ENCODE results near the gene SLC6A12.

Gene SLC6A12

GRCh38 chr12:212715-213526 is 1.0 kb downstream of the SLC6A12 start:
- FAIRE-seq = no peak

- FAIRE-seq = no peak
These were observed 1.6 kb downstream of the SLC6A12 start for GRCh38 chr12:212415-212714.

- no peak for FAIRE-seq
These were observed 2.1 kb downstream of the SLC6A12 start for GRCh38 chr12:211639-212414.

GRCh38 chr12:211142-211465 is 2.9 kb downstream of the SLC6A12 start:
- FAIRE-seq = no peak

GRCh38 chr12:210277-211141 is 3.4 kb downstream of the SLC6A12 start:
- FAIRE-seq = no peak

- FAIRE-seq = no peak
These were observed 4.1 kb downstream of the SLC6A12 start for GRCh38 chr12:209851-210250.

- FAIRE-seq = no peak
These were observed 4.7 kb downstream of the SLC6A12 start for GRCh38 chr12:209246-209645.

- no peak for FAIRE-seq
These were observed 5.1 kb downstream of the SLC6A12 start for GRCh38 chr12:208813-209212.

GRCh38 chr12:207804-208203 is 6.2 kb downstream of the SLC6A12 start:
- FAIRE-seq = no peak

- FAIRE-seq = no peak
These were observed 7.1 kb downstream of the SLC6A12 start for GRCh38 chr12:206746-207440.

- no peak for FAIRE-seq
These were observed 8.9 kb downstream of the SLC6A12 start for GRCh38 chr12:205026-205425.

- no peak for FAIRE-seq
These were observed 9.7 kb downstream of the SLC6A12 start for GRCh38 chr12:204261-204678.

- no peak for FAIRE-seq
These were observed 10.3 kb downstream of the SLC6A12 start for GRCh38 chr12:203462-204260.

GRCh38 chr12:203074-203461 is 10.9 kb downstream of the SLC6A12 start:
- FAIRE-seq = no peak

- no peak for FAIRE-seq
These were observed 11.8 kb downstream of the SLC6A12 start for GRCh38 chr12:202081-202731.

GRCh38 chr12:201361-201760 is 12.6 kb downstream of the SLC6A12 start:
- no peak for FAIRE-seq

- FAIRE-seq = no peak
These were observed 15.3 kb downstream of the SLC6A12 start for GRCh38 chr12:198705-199104.

GRCh38 chr12:197911-198695 is 15.9 kb downstream of the SLC6A12 start:
- FAIRE-seq = no peak

GRCh38 chr12:197347-197746 is 16.6 kb downstream of the SLC6A12 start:
- FAIRE-seq = no peak

- FAIRE-seq = no peak
These were observed 17.5 kb downstream of the SLC6A12 start for GRCh38 chr12:196436-196835.

- FAIRE-seq = no peak
These were observed 18.0 kb downstream of the SLC6A12 start for GRCh38 chr12:195951-196350.
